Measurements from ENCODE around the gene AQP2. TPM values are rescaled to one million over a fixed set of nuclear protein-coding genes. Genes with fewer than 3 reads are reported as not detected.

Gene AQP2
- total RNA-seq, 1 experiment from 2014 or later: 0.10 TPM

GRCh38 chr12:49955899-49956662 is 5.5 kb downstream of the AQP2 start:
- no peak for DNase-seq (ENCODE audit: low spot score)

- no peak for DNase-seq (ENCODE audit: low spot score)
Measured at GRCh38 chr12:49956663-49957569, 6.4 kb downstream of the AQP2 start.

GRCh38 chr12:49957570-49957967 is 7.0 kb downstream of the AQP2 start:
- DNase-seq (ENCODE audit: low spot score): no peak

GRCh38 chr12:49959685-49960473 is 9.3 kb downstream of the AQP2 start:
- peak; percentile 97 for DNase-seq (ENCODE audit: low spot score)

GRCh38 chr12:49960474-49961110 is 10.1 kb downstream of the AQP2 start:
- peak; percentile 50 for DNase-seq (ENCODE audit: low spot score)

- no peak for DNase-seq (ENCODE audit: low spot score)
Measured at GRCh38 chr12:49961111-49961922, 10.8 kb downstream of the AQP2 start, which contains the start of gene AQP5. AQP5 (plus strand) TSS chr12:49961872; CDS start chr12:49962018, 146 bp downstream.

GRCh38 chr12:49961993-49962764 is 11.6 kb downstream of the AQP2 start:
- no peak for DNase-seq (ENCODE audit: low spot score)

- DNase-seq (ENCODE audit: low spot score): peak; percentile 95
Measured at GRCh38 chr12:49962861-49963765, 12.6 kb downstream of the AQP2 start.

- no peak for DNase-seq (ENCODE audit: low spot score)
Measured at GRCh38 chr12:49963976-49964815, 13.7 kb downstream of the AQP2 start.

- DNase-seq (ENCODE audit: low spot score): no peak
Measured at GRCh38 chr12:49964849-49965624, 14.5 kb downstream of the AQP2 start.

GRCh38 chr12:49965836-49966235 is 15.3 kb downstream of the AQP2 start:
- no peak for DNase-seq (ENCODE audit: low spot score)

GRCh38 chr12:49966511-49967041 is 16.0 kb downstream of the AQP2 start:
- no peak for DNase-seq (ENCODE audit: low spot score)

GRCh38 chr12:49967042-49967776 is 16.7 kb downstream of the AQP2 start:
- peak; percentile 86 for DNase-seq (ENCODE audit: low spot score)

- DNase-seq (ENCODE audit: low spot score): no peak
Measured at GRCh38 chr12:49967777-49968250, 17.3 kb downstream of the AQP2 start.

GRCh38 chr12:49968471-49968870 is 17.9 kb downstream of the AQP2 start:
- no peak for DNase-seq (ENCODE audit: low spot score)

GRCh38 chr12:49969027-49969426 is 18.5 kb downstream of the AQP2 start:
- no peak for DNase-seq (ENCODE audit: low spot score)

Data from HT-29 (cell line).